PC-3 (cell line): ENCODE data around the gene CACNA1D. TPM values are rescaled to one million over a fixed set of nuclear protein-coding genes. Genes with fewer than 3 reads are reported as not detected.
A peak's percentile ranks its signal among the peaks of the same experiment; 100 is the strongest.

ENCODE experiments used
- ATAC-seq: fragments of 200-7000 bp; cut with Tn5 transposase; 2 replicates; pipeline ENCODE4 v1.9.1; 2020; ENCODE audit warnings: mild to moderate bottlenecking, moderate library complexity
- BruUV-seq: library from RNA; stranded (reverse); fragments of 400-500 nt; replicated peaks from 2 replicates; lab custom pipeline; 2021; lab: Mats Ljungman, UMichigan
- CTCF ChIA-PET: fragments of 300-600 bp; sonication (Branson Sonifier 250); formaldehyde crosslinking; loops from one replicate; lab custom pipeline; 2022; ENCODE audit warnings: antibody characterized with exemption; lab: Charles Lee
- POLR2A ChIA-PET: fragments of 300-600 bp; sonication (Branson Sonifier 250); formaldehyde crosslinking; loops from one replicate; lab custom pipeline; 2022; ENCODE audit warnings: antibody characterized with exemption; ENCODE audit not compliant: unreplicated experiment; lab: Charles Lee
- DNase-seq: peaks from one replicate; pipeline ENCODE4 v3.0.0-alpha.2; 2015
- H2AFZ ChIP-seq: fragments of 300-600 bp; sonication (generic); 2 replicates; pipeline ENCODE4 v1.6.0; 2016; ENCODE audit warnings: antibody characterized with exemption, low read length
- H3F3A ChIP-seq: fragments of 300-600 bp; sonication (generic); one replicate; pipeline ENCODE4 v1.6.0; 2017; ENCODE audit warnings: antibody characterized with exemption, low read length, control low read depth, mild to moderate bottlenecking; ENCODE audit not compliant: unreplicated experiment
- H3K27ac ChIP-seq: fragments of 300-600 bp; sonication (generic); 2 replicates; pipeline ENCODE4 v1.5.1; 2016; ENCODE audit warnings: mild to moderate bottlenecking, low read length
- H3K27me3 ChIP-seq: fragments of 300-600 bp; sonication (generic); 2 replicates; pipeline ENCODE4 v1.6.1; 2016; ENCODE audit warnings: low read length, mixed read lengths
- H3K36me3 ChIP-seq: fragments of 300-600 bp; sonication (generic); 2 replicates; pipeline ENCODE4 v1.6.1; 2016; ENCODE audit warnings: low read depth, mixed run types, low read length, mixed read lengths
- H3K4me1 ChIP-seq: fragments of 300-600 bp; sonication (generic); 2 replicates; pipeline ENCODE4 v1.5.1; 2016; ENCODE audit warnings: low read length; ENCODE audit not compliant: insufficient read depth
- H3K4me2 ChIP-seq: fragments of 300-600 bp; sonication (generic); 2 replicates; pipeline ENCODE4 v1.6.0; 2016; ENCODE audit warnings: low read length
- H3K4me3 ChIP-seq: fragments of 300-600 bp; sonication (generic); 2 replicates; pipeline ENCODE4 v1.5.1; 2016; ENCODE audit warnings: mild to moderate bottlenecking, low read length, mixed read lengths
- H3K79me2 ChIP-seq: fragments of 300-600 bp; sonication (generic); 2 replicates; pipeline ENCODE4 v1.6.1; 2017; ENCODE audit warnings: low read length, mixed read lengths
- H3K9ac ChIP-seq: fragments of 300-600 bp; sonication (generic); 2 replicates; pipeline ENCODE4 v1.6.0; 2016; ENCODE audit warnings: mild to moderate bottlenecking, low read length
- H3K9me2 ChIP-seq: fragments of 300-600 bp; sonication (generic); replicated peaks from 2 replicates; pipeline ENCODE4 v1.6.1; 2016; ENCODE audit warnings: mixed run types, low read length, mixed read lengths
- H3K9me3 ChIP-seq: fragments of 300-600 bp; sonication (generic); 2 replicates; pipeline ENCODE4 v1.6.1; 2016; ENCODE audit warnings: low read length, mixed read lengths
- H4K20me1 ChIP-seq: fragments of 300-600 bp; sonication (generic); 2 replicates; pipeline ENCODE4 v1.6.1; 2016; ENCODE audit warnings: low read length, mixed read lengths
- CTCF ChIP-seq: fragments of 300-600 bp; sonication (generic); conservative IDR thresholded peaks from 2 replicates; pipeline ENCODE4 v1.5.1; 2017; ENCODE audit warnings: antibody characterized with exemption, low read depth, mild to moderate bottlenecking, low read length
- EZH2 ChIP-seq: fragments of 300-600 bp; sonication (generic); IDR thresholded peaks from one replicate; pipeline ENCODE4 v1.6.1; 2017; ENCODE audit warnings: antibody characterized with exemption, mild to moderate bottlenecking, low read length; ENCODE audit not compliant: unreplicated experiment
- EZH2phosphoT487 ChIP-seq: fragments of 300-600 bp; sonication (generic); IDR thresholded peaks from 2 replicates; pipeline ENCODE4 v1.6.1; 2018; ENCODE audit warnings: mild to moderate bottlenecking, antibody characterized with exemption, low read length, borderline replicate concordance
- intact Hi-C: fragments of 100-400 bp; cut with micrococcal nuclease; formaldehyde crosslinking; loops from 2 replicates; pipeline ENCODE4 v1.9.0; 2023
- total RNA-seq: library from RNA; depleted of rRNA; stranded (reverse); fragments of >200 nt; gene quantifications from 2 replicates; pipeline ENCODE4 v1.2.3, GENCODE V29; 2014

The CACNA1D gene
- total RNA-seq, 1 experiment from 2014 or later, result not detected

- ChIA-PET CTCF (no interaction called here), POLR2A (no interaction called here)
- Histone ChIP-seq H3K9me2 (no peaks in the 10 kb centered on the region), H2AFZ (no peak overlapping the region), H3K4me3 (no peak overlapping the region), H3K27me3 (peaks cover 99% of the 10 kb centered on the region), H3K79me2 (no peaks in the 10 kb centered on the region), H3K9ac (no peak overlapping the region), H3K9me3 (no peaks in the 10 kb centered on the region), H3K4me1 (no peaks in the 10 kb centered on the region), H3K4me2 (no peak overlapping the region), H3K27ac (no peak overlapping the region), H3F3A (no peaks in the 10 kb centered on the region), H3K36me3 (no peaks in the 10 kb centered on the region), H4K20me1 (no peaks in the 10 kb centered on the region)
- intact Hi-C loops, result no loop called here
- no TSS peak for BruUV-seq
- no peak for DNase-seq
- TF ChIP-seq EZH2, result no peak
- TF ChIP-seq EZH2phosphoT487, result no peak
- TF ChIP-seq CTCF, result no peak
- no peak for ATAC-seq
Observed at GRCh38 chr3:53763353-53763752, 268.9 kb downstream of the CACNA1D start.

- H3K4me3 ChIP-seq, result no peak overlapping the region
- H3K36me3 ChIP-seq, result no peaks in the 10 kb centered on the region
- H3K27me3 ChIP-seq, result peaks cover 99% of the 10 kb centered on the region
- ATAC-seq (peak; percentile 29), DNase-seq (no peak)
- BruUV-seq, result no TSS peak
- TF ChIP-seq CTCF (no peak), EZH2 (no peak), EZH2phosphoT487 (no peak)
- no peaks in the 10 kb centered on the region for H3K79me2 ChIP-seq
- H4K20me1 ChIP-seq, result no peaks in the 10 kb centered on the region
- H3K9me3 ChIP-seq, result no peaks in the 10 kb centered on the region
- no peak overlapping the region for H3K4me2 ChIP-seq
- no peaks in the 10 kb centered on the region for H3K9me2 ChIP-seq
- intact Hi-C loops, result no loop called here
- ChIA-PET CTCF (interaction anchor here (0.6 kb wide), 1 partner anchor 46 kb away, joined by 3 read pairs; no protein-coding TSS in a partner anchor), POLR2A (no interaction called here)
- no peaks in the 10 kb centered on the region for H3F3A ChIP-seq
- no peak overlapping the region for H3K27ac ChIP-seq
- H3K9ac ChIP-seq, result no peak overlapping the region
- no peak overlapping the region for H2AFZ ChIP-seq
- H3K4me1 ChIP-seq, result no peaks in the 10 kb centered on the region
Observed at GRCh38 chr3:53764026-53764775, 269.8 kb downstream of the CACNA1D start.

- TF ChIP-seq CTCF, result no peak
- TF ChIP-seq EZH2, result no peak
- no peak for TF ChIP-seq EZH2phosphoT487
- H3K9me2 ChIP-seq, result no peaks in the 10 kb centered on the region
- DNase-seq, result no peak
- H3K9ac ChIP-seq, result no peak overlapping the region
- no peaks in the 10 kb centered on the region for H4K20me1 ChIP-seq
- H3K4me3 ChIP-seq, result no peak overlapping the region
- intact Hi-C loops, result no loop called here
- no peak overlapping the region for H3K4me2 ChIP-seq
- H3F3A ChIP-seq, result no peaks in the 10 kb centered on the region
- H3K36me3 ChIP-seq, result no peaks in the 10 kb centered on the region
- no TSS peak for BruUV-seq
- no peak overlapping the region for H2AFZ ChIP-seq
- H3K79me2 ChIP-seq, result no peaks in the 10 kb centered on the region
- H3K27ac ChIP-seq, result no peak overlapping the region
- H3K9me3 ChIP-seq, result no peaks in the 10 kb centered on the region
- H3K4me1 ChIP-seq, result no peaks in the 10 kb centered on the region
- peaks cover 99% of the 10 kb centered on the region for H3K27me3 ChIP-seq
- ATAC-seq, result no peak
- ChIA-PET POLR2A (no interaction called here), CTCF (no interaction called here)
Observed at GRCh38 chr3:53765753-53766152, 271.3 kb downstream of the CACNA1D start.
